ENCODE data around the gene DHX34. TPM values are rescaled to one million over a fixed set of nuclear protein-coding genes. Genes with fewer than 3 reads are reported as not detected.
A peak's percentile ranks its signal among the peaks of the same experiment; 100 is the strongest.

The DHX34 gene
- polyA plus RNA-seq, 1 donor: 14.1 TPM

DNA sequence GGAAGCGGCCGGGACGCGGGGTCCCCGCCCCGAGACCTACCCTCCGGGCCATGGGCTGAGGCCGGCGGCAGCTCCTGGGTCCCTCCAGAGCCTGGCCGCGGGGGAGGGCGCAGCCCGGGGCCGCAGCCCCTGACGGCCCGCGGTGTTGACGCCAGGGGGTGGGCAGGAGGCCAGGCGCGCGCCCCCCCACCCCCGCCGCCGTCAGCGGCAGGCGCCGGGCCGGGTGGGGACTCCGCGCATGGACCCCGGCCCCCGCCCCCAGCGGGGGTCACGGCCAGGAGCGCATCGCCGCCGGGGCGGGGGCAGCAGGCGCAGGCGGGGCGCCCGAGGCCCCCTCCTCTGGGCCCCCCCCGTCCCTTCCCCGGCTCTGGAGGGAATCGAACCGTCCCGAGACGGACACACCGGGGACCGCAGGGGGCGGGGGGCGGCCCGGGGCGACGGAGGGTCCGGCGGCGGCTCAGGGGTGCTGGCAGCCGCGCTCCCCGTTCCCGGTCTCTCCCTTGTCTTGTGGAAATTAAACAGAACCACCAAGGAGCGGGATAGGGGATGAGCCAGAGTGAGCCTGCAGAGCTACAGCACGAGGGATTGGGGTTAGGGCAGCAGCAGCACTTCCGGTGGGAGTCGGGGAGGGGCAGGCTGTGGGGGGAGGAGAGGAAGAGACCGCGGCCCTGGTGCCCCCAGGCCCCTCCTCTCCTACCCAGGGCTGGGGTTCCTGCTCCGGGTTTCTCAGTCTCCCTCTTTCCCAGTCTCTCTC is 70.1 kb downstream of the DHX34 start, which contains the start of gene MEIS3:
Gene MEIS3 (minus strand): TSS at position 498 of the 754 bp plus-strand sequence. CDS start 446 bp downstream, at position 52.
- DNase-seq: no peak

DNA sequence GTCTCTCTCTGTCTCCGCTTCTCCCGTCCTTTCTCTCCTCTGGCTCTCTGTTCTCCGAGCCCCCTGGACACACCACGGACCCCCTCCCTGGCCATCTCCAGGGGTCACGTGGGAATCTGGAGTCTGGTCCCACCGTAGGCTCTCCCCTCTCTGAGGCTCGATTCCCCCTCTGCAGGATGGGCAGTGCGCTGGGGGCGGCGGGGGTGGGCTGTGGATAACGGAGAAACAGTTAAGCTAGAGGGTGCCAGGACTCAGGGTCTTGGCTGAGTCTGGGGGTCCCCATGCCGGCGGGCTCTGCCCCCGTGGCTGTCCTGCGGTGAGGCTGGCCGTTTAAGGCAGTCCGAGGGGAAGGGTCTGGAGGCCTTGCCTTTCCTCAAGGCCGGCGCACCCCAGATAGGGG is 70.7 kb downstream of the DHX34 start:
- DNase-seq: no peak

DNA sequence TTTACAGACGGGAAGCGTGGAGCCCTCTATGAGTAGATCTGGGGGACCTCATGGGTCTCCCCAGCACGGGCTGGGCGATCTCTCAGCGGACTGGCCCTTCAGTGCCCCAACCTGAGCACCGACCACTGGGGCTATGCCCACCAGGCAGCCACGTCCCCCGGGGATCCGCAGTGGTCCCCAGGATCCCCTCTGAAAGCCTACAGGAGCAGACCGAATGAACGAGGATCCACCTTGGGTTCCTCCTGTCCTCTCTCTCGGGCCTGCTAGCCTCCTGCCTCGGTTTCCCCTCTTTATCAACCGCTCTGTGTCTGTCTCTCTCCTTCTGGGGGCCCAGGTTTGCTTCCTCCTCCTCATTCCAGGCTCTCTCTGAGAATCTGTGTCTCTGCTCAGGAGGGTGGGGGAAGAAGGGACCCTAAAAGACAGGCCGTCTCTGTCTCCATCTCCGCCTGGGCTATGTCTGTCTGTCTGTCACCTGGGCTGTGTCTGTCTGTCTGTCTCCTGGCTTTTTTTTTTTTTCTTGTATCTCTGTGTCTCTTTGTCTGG is 72.2 kb downstream of the DHX34 start:
- DNase-seq: no peak

DNA sequence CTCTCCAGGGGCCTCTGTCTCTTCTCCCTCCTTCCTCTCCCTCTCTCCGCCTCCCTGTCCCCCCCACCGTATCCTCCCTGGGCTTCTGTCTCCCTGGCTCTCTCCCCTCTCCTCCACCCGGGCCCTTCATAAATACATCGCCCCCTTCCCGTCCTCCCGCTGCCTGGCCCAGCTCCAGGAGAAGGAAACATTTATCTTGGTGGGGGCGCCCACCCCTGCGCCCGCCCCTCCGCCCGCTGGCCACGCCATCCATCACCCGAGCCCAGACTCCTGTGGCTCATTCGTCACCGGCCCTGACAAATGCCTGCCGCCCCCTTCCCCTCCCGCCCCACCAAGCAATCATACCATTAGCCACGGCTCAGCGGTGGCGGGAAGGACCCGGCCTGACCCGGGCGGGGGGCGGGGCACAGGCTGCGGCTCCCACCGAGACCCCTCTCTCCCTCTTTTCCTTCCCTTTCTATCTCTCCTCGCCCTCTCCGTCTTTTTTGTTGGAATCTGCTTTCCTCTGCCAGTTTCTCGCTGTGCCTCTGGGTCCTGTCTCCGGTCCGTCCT is 72.8 kb downstream of the DHX34 start:
- DNase-seq: no peak

DNA sequence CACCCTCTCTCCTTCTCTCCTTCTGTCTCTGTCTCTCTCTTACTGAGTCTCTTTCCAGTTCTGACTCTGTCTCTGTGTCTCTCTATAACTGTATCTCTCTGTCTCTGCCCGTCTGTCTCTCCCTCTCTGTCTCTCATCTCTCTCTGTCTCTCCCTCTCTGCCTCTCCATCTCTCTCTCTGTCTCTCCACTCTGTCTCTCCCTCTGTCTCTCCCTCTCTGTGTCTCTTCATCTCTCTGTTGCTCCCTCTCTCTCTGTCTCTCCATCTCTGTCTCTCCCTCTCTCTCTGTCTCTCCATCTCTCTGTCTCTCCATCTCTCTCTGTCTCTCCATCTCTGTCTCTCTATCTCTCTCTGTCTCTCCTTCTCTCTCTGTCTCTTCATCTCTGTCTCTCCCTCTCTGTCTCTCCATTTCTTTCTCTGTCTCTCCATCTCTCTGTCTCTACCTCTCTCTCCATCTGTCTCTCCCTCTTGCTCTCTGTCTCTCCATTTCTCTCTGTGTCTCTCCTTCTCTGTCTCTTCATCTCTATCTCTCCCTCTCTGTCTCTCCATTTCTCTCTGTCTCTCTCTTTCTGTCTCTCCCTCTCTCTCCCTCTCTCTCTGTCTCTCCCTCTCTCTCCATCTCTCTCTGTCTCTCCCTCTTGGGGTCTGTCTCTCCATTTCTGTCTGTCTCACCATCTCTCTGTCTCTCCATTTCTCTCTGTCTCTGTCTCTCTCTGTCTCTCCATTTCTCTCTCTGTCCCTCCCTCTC is 73.5 kb downstream of the DHX34 start:
- DNase-seq: no peak

DNA sequence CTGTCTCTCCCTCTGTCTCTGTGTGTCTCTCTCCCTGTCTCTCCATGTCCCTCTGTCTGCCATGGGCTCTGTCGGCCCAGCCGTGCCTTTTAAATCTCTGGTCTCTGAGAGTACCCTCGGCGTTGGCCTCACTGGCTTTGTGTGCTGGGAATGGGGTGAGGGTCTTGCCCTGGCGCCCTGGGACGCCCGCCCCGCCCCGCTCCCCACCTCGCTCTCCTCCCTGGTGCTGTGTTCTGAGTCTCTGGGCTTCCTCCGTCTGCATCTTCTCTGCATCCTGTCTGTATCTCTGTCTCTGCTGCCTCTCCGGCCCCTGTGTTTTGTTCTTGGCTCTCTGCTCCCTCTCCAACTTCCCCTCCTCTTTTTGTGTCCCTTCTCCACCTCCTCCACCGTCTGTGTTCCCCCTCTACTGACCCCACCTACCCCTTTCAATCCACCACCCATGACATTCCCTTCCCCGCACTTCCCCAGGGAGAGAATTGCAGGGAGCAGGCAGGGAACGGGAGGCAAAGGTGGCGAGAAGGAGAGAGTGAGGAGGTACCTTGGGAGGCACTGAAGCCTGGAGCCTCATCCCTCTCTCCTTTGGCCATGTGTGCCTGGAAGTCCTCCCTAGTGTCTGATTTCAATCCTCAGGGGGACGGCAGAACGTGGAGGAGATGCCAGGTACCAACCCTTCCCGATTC is 74.2 kb downstream of the DHX34 start:
- no peak for DNase-seq

DNA sequence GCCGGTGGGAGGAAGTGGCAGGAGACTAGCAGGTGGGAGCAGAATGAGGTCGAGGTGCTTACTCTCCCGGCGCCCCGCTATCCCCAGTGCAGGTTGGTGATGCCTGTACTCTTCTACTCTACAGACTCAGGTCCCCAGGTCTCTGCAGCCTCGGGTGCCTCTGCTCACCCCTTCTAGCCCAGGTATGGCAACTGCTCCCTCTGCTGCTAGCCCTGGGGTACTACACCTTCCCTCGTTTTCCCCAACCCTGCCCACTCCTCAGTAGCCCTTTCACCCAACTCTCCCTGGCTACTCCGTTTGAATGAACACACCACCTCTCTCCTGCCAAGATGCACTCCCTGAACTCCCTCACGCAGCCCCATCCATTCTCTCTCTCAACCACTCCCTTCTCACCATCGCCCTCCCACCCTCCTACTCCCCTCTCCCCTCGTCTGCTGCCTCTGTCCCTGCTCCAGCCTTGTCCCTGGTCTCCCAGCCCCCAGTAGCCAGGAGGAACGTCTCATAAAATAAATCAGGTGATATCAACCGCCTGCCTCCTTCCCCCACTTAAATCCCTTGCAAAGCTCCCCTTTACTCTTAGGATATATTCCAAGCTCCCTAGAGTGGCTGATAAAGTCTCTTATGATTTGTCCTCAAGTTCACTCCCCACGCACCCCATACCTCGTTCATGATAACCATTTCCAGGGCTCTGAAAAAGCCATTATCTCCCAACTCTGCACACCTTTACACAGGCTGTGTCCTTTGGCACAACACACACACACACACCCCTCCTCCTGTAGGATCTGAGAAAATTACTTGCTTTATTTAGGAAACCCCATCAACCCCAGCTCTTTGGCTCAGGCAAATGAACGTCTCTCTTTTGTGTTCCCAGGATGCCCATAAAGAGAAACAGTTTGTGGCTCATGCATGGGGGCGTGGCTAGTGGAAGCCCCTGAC is 78.4 kb downstream of the DHX34 start:
- DNase-seq: no peak

DNA sequence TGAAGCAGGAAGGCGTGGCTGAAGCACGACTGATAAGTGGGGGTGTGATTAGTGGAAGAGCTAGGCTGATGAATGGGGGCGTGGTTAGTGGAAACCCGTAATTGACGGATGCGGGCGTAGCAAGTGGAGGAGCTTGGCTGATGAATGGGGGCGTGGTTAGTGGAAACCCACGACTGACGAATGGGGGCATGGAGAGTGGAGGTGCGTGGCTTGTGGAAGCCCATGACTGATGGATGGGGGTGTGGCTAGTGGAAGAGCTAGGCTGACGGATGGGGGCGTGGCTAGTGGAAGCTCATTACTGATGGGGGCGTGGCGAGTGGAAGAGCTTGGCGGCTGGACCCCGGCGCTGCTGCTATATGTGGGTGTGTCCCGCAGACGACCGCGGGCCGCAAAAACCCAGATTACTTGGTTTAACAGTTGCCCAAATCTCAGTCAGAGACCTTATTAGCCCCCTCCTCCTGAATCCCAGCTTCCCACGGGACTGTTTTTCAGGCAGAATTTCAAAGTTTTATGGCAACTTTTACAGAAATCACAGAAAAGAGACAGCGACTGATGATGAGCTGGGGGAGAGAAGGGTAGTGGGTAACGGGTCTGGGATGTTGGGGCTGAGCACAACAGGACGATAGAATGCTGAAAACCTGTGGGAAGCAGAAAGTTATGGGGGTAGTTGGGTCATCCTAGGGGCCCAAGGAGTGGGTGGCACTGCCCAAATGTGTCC is 79.2 kb downstream of the DHX34 start:
- DNase-seq: peak; percentile 69

DNA sequence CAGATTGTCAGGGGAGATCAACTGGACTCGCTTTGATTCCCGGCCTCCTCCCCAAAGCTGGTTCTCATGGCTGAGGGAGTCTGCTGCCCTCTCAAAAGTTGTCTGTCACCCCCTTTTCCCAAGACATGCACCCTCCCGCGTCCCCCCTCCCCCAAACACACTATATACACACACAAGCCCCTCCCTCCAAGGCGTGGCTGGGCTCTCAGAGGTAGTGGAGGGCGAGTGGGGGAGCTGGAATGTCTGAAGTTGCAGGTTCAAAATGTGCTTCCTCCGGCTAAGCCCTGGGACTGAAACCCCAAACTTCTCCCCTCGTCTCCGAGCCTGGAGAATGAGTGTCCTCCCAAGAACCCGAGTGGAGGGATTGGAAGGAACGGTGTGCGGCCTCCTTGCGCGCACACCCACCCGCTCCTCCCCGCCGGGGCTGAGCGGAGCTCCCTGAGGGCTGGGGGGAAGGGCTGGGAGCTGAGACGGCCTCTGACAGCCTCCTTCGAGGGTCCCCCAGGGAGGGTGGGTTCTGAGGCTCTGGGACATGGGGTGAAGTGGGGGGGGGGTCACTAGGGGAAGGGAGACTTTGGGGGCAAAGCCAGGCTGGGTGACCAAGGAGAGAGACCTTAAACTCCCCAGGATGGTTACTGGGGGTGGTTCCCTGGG is 80.2 kb downstream of the DHX34 start:
- DNase-seq: no peak

DNA sequence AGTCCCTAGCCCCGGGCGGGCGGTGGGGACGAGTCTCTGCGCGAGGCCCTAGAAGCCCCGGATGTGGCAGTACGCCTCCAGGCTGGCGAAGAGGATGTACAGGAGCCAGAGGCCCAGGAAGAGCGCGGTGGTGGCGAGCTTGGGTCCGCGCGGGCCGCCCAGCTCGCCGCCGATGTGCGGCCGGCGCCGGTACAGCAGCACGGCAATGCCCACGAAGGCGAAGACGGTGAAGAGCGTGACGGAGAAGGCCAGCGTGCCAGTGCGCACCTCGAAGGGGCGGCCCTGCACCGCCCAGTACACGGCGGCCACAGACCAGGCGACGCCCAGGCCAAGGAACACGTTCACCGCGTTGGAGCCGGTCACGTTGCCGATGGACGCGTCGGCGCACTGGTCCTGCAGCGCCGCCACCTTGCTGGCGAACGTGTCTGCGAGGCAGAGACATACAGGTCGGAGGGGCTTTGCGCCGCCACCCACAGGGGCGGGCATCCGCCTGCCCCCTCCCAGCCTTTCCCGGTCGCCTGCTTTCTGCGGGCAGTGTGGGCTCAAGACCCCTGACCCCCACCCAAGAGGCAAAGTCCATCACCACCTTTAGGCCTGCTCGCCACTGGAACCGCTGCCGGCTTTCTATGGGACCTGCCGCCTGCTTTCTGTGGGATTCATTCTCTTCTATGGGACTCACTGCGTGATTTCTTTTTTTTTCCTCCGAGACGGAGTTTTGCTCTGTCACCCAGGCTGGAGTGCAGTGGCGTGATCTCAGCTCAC is 81.1 kb downstream of the DHX34 start:
- DNase-seq: no peak

DNA sequence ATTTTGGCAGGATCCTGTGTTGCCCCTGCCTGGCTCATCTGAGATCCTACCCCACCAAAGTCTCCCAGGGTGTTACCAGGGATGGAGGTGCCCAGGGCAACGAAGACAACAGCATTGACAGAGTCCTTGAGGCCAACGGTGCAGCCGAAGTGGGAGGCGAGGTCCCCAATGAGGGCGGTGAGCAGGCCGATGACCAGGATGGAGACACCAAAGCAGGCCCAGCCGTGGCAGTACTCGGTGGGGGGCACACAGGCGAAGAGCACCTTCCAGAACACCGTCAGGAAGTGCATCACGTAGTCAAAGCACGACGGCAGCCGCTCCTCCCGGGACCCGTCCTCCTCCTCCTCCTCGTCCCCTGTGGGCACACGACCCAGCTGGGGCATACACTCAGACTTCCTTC is 83.0 kb downstream of the DHX34 start:
- DNase-seq: no peak

Other genes starting within 250 kb of the DHX34 start
- 30.4 TPM for gene ZC3H4, start 235.5 kb upstream of the DHX34 start, polyA plus RNA-seq (ENCODE audit: insufficient read length)
- gene SAE1, start 218.5 kb upstream of the DHX34 start, polyA plus RNA-seq (ENCODE audit: insufficient read length): 77.9 TPM
- gene BBC3, start 118.1 kb upstream of the DHX34 start, polyA plus RNA-seq (ENCODE audit: insufficient read length): 5.0 TPM
- gene CCDC9, start 92.8 kb upstream of the DHX34 start, polyA plus RNA-seq (ENCODE audit: insufficient read length): 26.4 TPM
- gene INAFM1, start 74.4 kb upstream of the DHX34 start, polyA plus RNA-seq (ENCODE audit: insufficient read length): 13.9 TPM
- 2.9 TPM for gene C5AR1, start 39.5 kb upstream of the DHX34 start, polyA plus RNA-seq (ENCODE audit: insufficient read length)
- 0.57 TPM for gene C5AR2, start 17.1 kb upstream of the DHX34 start, polyA plus RNA-seq (ENCODE audit: insufficient read length)
- gene MEIS3, start 70.2 kb downstream of the DHX34 start, polyA plus RNA-seq (ENCODE audit: insufficient read length): 6.5 TPM
- 0.23 TPM for gene SLC8A2, start 122.6 kb downstream of the DHX34 start, polyA plus RNA-seq (ENCODE audit: insufficient read length)
- 8.3 TPM for gene KPTN, start 134.9 kb downstream of the DHX34 start, polyA plus RNA-seq (ENCODE audit: insufficient read length)
- 103 TPM for gene NAPA, start 165.7 kb downstream of the DHX34 start, polyA plus RNA-seq (ENCODE audit: insufficient read length)
- gene ZNF541, start 223.8 kb downstream of the DHX34 start, polyA plus RNA-seq (ENCODE audit: insufficient read length): 0.12 TPM